H1 (cell line): ENCODE measurements around the gene CDC42SE2.
"Not testable (repeated sequence)": the region's sequence is repeated elsewhere in the genome, so short reads cannot be mapped to it uniquely, and the experiment has no call there.

Experiments used
- ASH2L ChIP-seq: fragments of 200-600, 300-600 bp; sonication (generic); IDR thresholded peaks from one replicate; pipeline ENCODE4 v1.7.1; 2017; ENCODE audit warnings: low read length
- BRCA1 ChIP-seq: IDR thresholded peaks from 2 replicates; pipeline ENCODE4 v1.6.1; 2012; ENCODE audit warnings: low read depth, low read length, improper control_type of control experiment
- EZH2 ChIP-seq: fragments of 200-600 bp; sonication (generic); IDR thresholded peaks from 2 replicates; pipeline ENCODE4 v1.7.1; 2012; ENCODE audit warnings: low read depth, mild to moderate bottlenecking, moderate library complexity, low read length, inconsistent platforms; ENCODE audit not compliant: severe bottlenecking
- JUN ChIP-seq: IDR thresholded peaks from 2 replicates; pipeline ENCODE4 v1.6.1; 2011; ENCODE audit warnings: low read depth, mild to moderate bottlenecking, improper control_type of control experiment, low read length
- POLR2A ChIP-seq, 2 experiments: IDR thresholded peaks; 1 replicate in 1 of 2; 2 replicates in 1 of 2; pipeline ENCODE4 v1.6.1; 2011; ENCODE audit warnings: low read depth in 2 of 2, low read length in 2 of 2, mild to moderate bottlenecking in 2 of 2; ENCODE audit errors: control extremely low read depth in 1 of 2
- POLR2AphosphoS5 ChIP-seq: IDR thresholded peaks from 2 replicates; pipeline ENCODE4 v1.6.1; 2011; ENCODE audit warnings: low read depth, low read length
- RAD21 ChIP-seq, 2 experiments: IDR thresholded peaks in 1 of 2; conservative IDR thresholded peaks in 1 of 2; 2 replicates each; pipeline ENCODE4 v1.6.1; 2011; ENCODE audit warnings: low read depth in 2 of 2, low read length in 2 of 2, improper control_type of control experiment in 1 of 2, inconsistent platforms in 1 of 2, mild to moderate bottlenecking in 1 of 2, moderate library complexity in 1 of 2
- RNF2 ChIP-seq: fragments of 200-900, 300-1000 bp; sonication (generic); IDR thresholded peaks from 2 replicates; pipeline ENCODE4 v1.7.1; 2016; ENCODE audit warnings: borderline replicate concordance, low read depth, mild to moderate bottlenecking, antibody characterized with exemption, low read length; ENCODE audit not compliant: poor library complexity, severe bottlenecking; ENCODE audit errors: missing control alignments
- SP2 ChIP-seq: IDR thresholded peaks from 2 replicates; pipeline ENCODE4 v1.6.1; 2012; ENCODE audit warnings: mild to moderate bottlenecking, low read length, inconsistent platforms
- TEAD4 ChIP-seq: IDR thresholded peaks from 2 replicates; pipeline ENCODE4 v1.6.1; 2012; ENCODE audit warnings: low read depth, low read length, inconsistent platforms, mixed read lengths
- YY1 ChIP-seq: IDR thresholded peaks from 2 replicates; pipeline ENCODE4 v1.6.1; 2011; ENCODE audit warnings: low read depth, mild to moderate bottlenecking, low read length
- TF ChIP-seq, protein P1 (sequence below), 3 experiments: IDR thresholded peaks; 1 replicate in 2 of 3; 2 replicates in 1 of 3; pipeline versions ENCODE4 v1.5.1 to v1.6.1; 2011; ENCODE audit warnings: low read length in 3 of 3, mild to moderate bottlenecking in 3 of 3, inconsistent platforms in 2 of 3, low read depth in 1 of 3, moderate library complexity in 1 of 3; ENCODE audit not compliant: insufficient read depth in 1 of 3; ENCODE audit errors: control extremely low read depth in 1 of 3

GRCh38 chr5:131337240-131338050 lies 73.6 kb downstream of the CDC42SE2 start:
- not testable (repeated sequence) for TF ChIP-seq JUN; POLR2AphosphoS5; RAD21 (IDR thresholded peaks at IDR 0.05 in 1 of 2, conservative IDR thresholded peaks at IDR 0.05 in 1 of 2; ENCODE audit: low read depth in 2 of 2, low read length in 2 of 2); YY1; POLR2A (IDR thresholded peaks at IDR 0.05; ENCODE audit: control extremely low read depth in 1 of 2, low read depth in 2 of 2, low read length in 2 of 2); EZH2; RNF2; TEAD4; BRCA1; SP2; ASH2L
- TF ChIP-seq, protein P1, sequence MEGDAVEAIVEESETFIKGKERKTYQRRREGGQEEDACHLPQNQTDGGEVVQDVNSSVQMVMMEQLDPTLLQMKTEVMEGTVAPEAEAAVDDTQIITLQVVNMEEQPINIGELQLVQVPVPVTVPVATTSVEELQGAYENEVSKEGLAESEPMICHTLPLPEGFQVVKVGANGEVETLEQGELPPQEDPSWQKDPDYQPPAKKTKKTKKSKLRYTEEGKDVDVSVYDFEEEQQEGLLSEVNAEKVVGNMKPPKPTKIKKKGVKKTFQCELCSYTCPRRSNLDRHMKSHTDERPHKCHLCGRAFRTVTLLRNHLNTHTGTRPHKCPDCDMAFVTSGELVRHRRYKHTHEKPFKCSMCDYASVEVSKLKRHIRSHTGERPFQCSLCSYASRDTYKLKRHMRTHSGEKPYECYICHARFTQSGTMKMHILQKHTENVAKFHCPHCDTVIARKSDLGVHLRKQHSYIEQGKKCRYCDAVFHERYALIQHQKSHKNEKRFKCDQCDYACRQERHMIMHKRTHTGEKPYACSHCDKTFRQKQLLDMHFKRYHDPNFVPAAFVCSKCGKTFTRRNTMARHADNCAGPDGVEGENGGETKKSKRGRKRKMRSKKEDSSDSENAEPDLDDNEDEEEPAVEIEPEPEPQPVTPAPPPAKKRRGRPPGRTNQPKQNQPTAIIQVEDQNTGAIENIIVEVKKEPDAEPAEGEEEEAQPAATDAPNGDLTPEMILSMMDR (IDR thresholded peaks at IDR 0.05; ENCODE audit: control extremely low read depth in 1 of 3, insufficient read depth in 1 of 3, low read depth in 1 of 3, low read length in 3 of 3): not testable (repeated sequence)
